ENCODE results near the gene EPB41L4B.
"Not testable (repeated sequence)": the region's sequence is repeated elsewhere in the genome, so short reads cannot be mapped to it uniquely, and the experiment has no call there.

Gene EPB41L4B

GRCh38 chr9:109126671-109127070, 194.2 kb downstream of the EPB41L4B start:
- not testable (repeated sequence) for DNase-seq (ENCODE audit: low read depth in 2 of 2, low spot score in 1 of 2)

GRCh38 chr9:109124121-109124520, 196.7 kb downstream of the EPB41L4B start:
- no peak for DNase-seq (ENCODE audit: low read depth in 2 of 2, low spot score in 1 of 2)

GRCh38 chr9:109122726-109123621, 197.9 kb downstream of the EPB41L4B start:
- DNase-seq (ENCODE audit: low read depth in 2 of 2, low spot score in 1 of 2), result no peak
